CD4-positive, alpha-beta memory T cell (primary cell): ENCODE results near the gene CPXM1. TPM values are rescaled to one million over a fixed set of nuclear protein-coding genes. Genes with fewer than 3 reads are reported as not detected.

Experiments used
- CTCF ChIA-PET: fragments of 350-600 bp; sonication (Branson Sonifier 250); formaldehyde crosslinking; loops from one replicate; lab custom pipeline; 2021; ENCODE audit warnings: inconsistent platforms; ENCODE audit not compliant: partially characterized antibody; lab: Charles Lee
- POLR2A ChIA-PET: fragments of 350-600 bp; sonication (Branson Sonifier 250); formaldehyde crosslinking; loops from one replicate; lab custom pipeline; 2021; ENCODE audit not compliant: partially characterized antibody; lab: Charles Lee
- DNase-seq, 5 donors: peaks; one replicate each; pipeline versions ENCODE4 v3.0.0 to v3.0.0-alpha.2; 2020 to 2022; ENCODE audit warnings: mixed read lengths in 1 of 5
- H3K27ac ChIP-seq: one replicate; pipeline ENCODE4 v1.7.0; 2013; ENCODE audit warnings: low read depth, low read length
- H3K27me3 ChIP-seq: 2 replicates; pipeline ENCODE4 v1.7.0; 2013; ENCODE audit warnings: mild to moderate bottlenecking, low read length, moderate library complexity; ENCODE audit not compliant: insufficient read depth
- H3K36me3 ChIP-seq: 2 replicates; pipeline ENCODE4 v1.7.0; 2013; ENCODE audit warnings: mild to moderate bottlenecking, low read length, moderate library complexity; ENCODE audit not compliant: insufficient read depth
- H3K4me1 ChIP-seq: 2 replicates; pipeline ENCODE4 v1.7.0; 2013; ENCODE audit warnings: mild to moderate bottlenecking, low read length, moderate library complexity; ENCODE audit not compliant: insufficient read depth
- H3K4me3 ChIP-seq, 2 donors: one replicate each; pipeline ENCODE4 v1.7.0; 2013; ENCODE audit warnings: low read length in 2 of 2, mild to moderate bottlenecking in 1 of 2
- H3K9me3 ChIP-seq, 2 donors: one replicate each; pipeline ENCODE4 v1.7.0; 2013; ENCODE audit warnings: low read length in 2 of 2, control low read depth in 1 of 2; ENCODE audit not compliant: control insufficient read depth in 1 of 2
- H3K27ac Mint-ChIP-seq, 7 donors: one replicate each; pipeline ENCODE4 v1.8.0; 2020 to 2021; ENCODE audit warnings: mixed read lengths in 7 of 7, mild to moderate bottlenecking in 6 of 7, inconsistent platforms in 3 of 7, moderate library complexity in 3 of 7
- H3K27me3 Mint-ChIP-seq, 2 donors: one replicate each; pipeline ENCODE4 v1.8.0; 2020 to 2021; ENCODE audit warnings: mixed read lengths in 2 of 2
- H3K36me3 Mint-ChIP-seq, 2 donors: one replicate each; pipeline ENCODE4 v1.8.0; 2020 to 2021; ENCODE audit warnings: mixed read lengths in 2 of 2, inconsistent platforms in 1 of 2, mild to moderate bottlenecking in 1 of 2
- H3K4me1 Mint-ChIP-seq, 4 donors: one replicate each; pipeline ENCODE4 v1.8.0; 2020 to 2021; ENCODE audit warnings: mixed read lengths in 4 of 4, mild to moderate bottlenecking in 1 of 4
- H3K4me3 Mint-ChIP-seq, 8 donors: one replicate each; pipeline ENCODE4 v1.8.0; 2020 to 2021; ENCODE audit warnings: mixed read lengths in 8 of 8, mild to moderate bottlenecking in 7 of 8, moderate library complexity in 6 of 8, inconsistent platforms in 3 of 8
- H3K9me3 Mint-ChIP-seq, 8 donors: one replicate each; pipeline ENCODE4 v1.8.0; 2020 to 2021; ENCODE audit warnings: mixed read lengths in 8 of 8, mild to moderate bottlenecking in 5 of 8, inconsistent platforms in 3 of 8, moderate library complexity in 1 of 8
- intact Hi-C: fragments of 100-400 bp; cut with micrococcal nuclease; formaldehyde crosslinking; loops from one replicate; pipeline ENCODE4 v1.15.1; 2023
- polyA plus RNA-seq, 2 donors: library from polyadenylated mRNA; unstranded; fragments of 300-500 nt; fragmentation: Illumina TruSeq; gene quantifications; one replicate each; pipeline ENCODE4 v1.2.3, GENCODE V29; 2021
- total RNA-seq, 2 experiments: library from RNA; stranded (reverse); gene quantifications; one replicate each; pipeline ENCODE4 v1.2.3, GENCODE V29; 2021

The CPXM1 gene
- total and polyA plus RNA-seq, 4 experiments from 2014 or later, result not detected

- CTCF ChIA-PET, result no interaction called here
- no peaks in the 10 kb centered on the region for H3K9me3 Mint-ChIP-seq
- H3K36me3 ChIP-seq, result no peaks in the 10 kb centered on the region
- intact Hi-C loops, result no loop called here
- DNase-seq, result peak in 4 of 5 donors; percentile 19 to 36 (median 24)
- peaks cover 25% of the 10 kb centered on the region for H3K4me1 ChIP-seq
- no peak overlapping the region for H3K27ac ChIP-seq
- H3K9me3 ChIP-seq, result no peaks in the 10 kb centered on the region
- POLR2A ChIA-PET, result no interaction called here
- H3K27ac Mint-ChIP-seq, result peak overlapping the region; percentile 1 to 85 (median 39)
- peaks cover 3 to 18% of the 10 kb centered on the region in 2 donors for H3K27me3 Mint-ChIP-seq
- H3K36me3 Mint-ChIP-seq, result no peaks in the 10 kb centered on the region
- H3K27me3 ChIP-seq, result no peaks in the 10 kb centered on the region
- H3K4me1 Mint-ChIP-seq, result peaks cover 12 to 29% (median 22%) of the 10 kb centered on the region in 4 donors
- no peak overlapping the region for H3K4me3 ChIP-seq
- peak overlapping the region in 7 of 8 donors; percentile 23 to 85 (median 61) for H3K4me3 Mint-ChIP-seq
These were observed 25.3 kb upstream of the CPXM1 start for GRCh38 chr20:2825761-2826160.

- peak overlapping the region in 7 of 8 donors; percentile 31 to 81 (median 74) for H3K4me3 Mint-ChIP-seq
- Histone ChIP-seq H3K4me1 (peaks cover 25% of the 10 kb centered on the region), H3K27me3 (peaks cover 5% of the 10 kb centered on the region), H3K36me3 (no peaks in the 10 kb centered on the region), H3K27ac (no peak overlapping the region), H3K9me3 (no peaks in the 10 kb centered on the region), H3K4me3 (no peak overlapping the region)
- intact Hi-C loops, result no loop called here
- POLR2A ChIA-PET, result interaction anchor here (1.0 to 1.8 kb wide), 3 partner anchors 14 to 54 kb away, joined by 3 to 14 read pairs (median 5); partner anchors contain the start of genes PCED1A and VPS16
- no peaks in the 10 kb centered on the region for H3K36me3 Mint-ChIP-seq
- peak overlapping the region in 3 of 7 donors; percentile 51 to 61 (median 57) for H3K27ac Mint-ChIP-seq
- peak; percentile 66 to 78 (median 69) for DNase-seq
- no peaks in the 10 kb centered on the region for H3K9me3 Mint-ChIP-seq
- H3K27me3 Mint-ChIP-seq, result peaks cover 10 to 12% of the 10 kb centered on the region in 2 donors
- CTCF ChIA-PET, result interaction anchor here (0.5 to 1.6 kb wide), 3 partner anchors 34 to 477 kb away, joined by 3 read pairs; no protein-coding TSS in a partner anchor
- peaks cover 12 to 37% (median 26%) of the 10 kb centered on the region in 4 donors for H3K4me1 Mint-ChIP-seq
These were observed 21.6 kb upstream of the CPXM1 start for GRCh38 chr20:2822073-2822472.

- Mint-ChIP-seq H3K4me1 (peaks cover 12 to 28% (median 20%) of the 10 kb centered on the region in 4 donors), H3K27ac (peak overlapping the region in 3 of 7 donors; percentile 36 to 61 (median 57)), H3K4me3 (peak overlapping the region; percentile 54 to 81 (median 68)), H3K27me3 (peaks cover 10 to 11% of the 10 kb centered on the region in 2 donors), H3K36me3 (no peaks in the 10 kb centered on the region), H3K9me3 (no peaks in the 10 kb centered on the region)
- DNase-seq, result no peak
- Histone ChIP-seq H3K4me3 (peak overlapping the region in 1 of 2 donors; percentile 17), H3K27me3 (peaks cover 5% of the 10 kb centered on the region), H3K36me3 (no peaks in the 10 kb centered on the region), H3K4me1 (peaks cover 17% of the 10 kb centered on the region), H3K9me3 (no peaks in the 10 kb centered on the region), H3K27ac (no peak overlapping the region)
- POLR2A ChIA-PET, result interaction anchor here (1.0 to 1.8 kb wide), 3 partner anchors 15 to 53 kb away, joined by 3 to 14 read pairs (median 5); partner anchors contain the start of genes PCED1A and VPS16
- CTCF ChIA-PET, result interaction anchor here (0.5 to 1.6 kb wide), 4 partner anchors 12 to 476 kb away, joined by 3 read pairs; no protein-coding TSS in a partner anchor
- intact Hi-C loops, result no loop called here
These were observed 20.8 kb upstream of the CPXM1 start for GRCh38 chr20:2820896-2821869.

GRCh38 chr20:2820084-2820895 is 19.9 kb upstream of the CPXM1 start:
- H3K36me3 Mint-ChIP-seq, result no peaks in the 10 kb centered on the region
- ChIA-PET POLR2A (no interaction called here), CTCF (interaction anchor here (1.4 kb wide), 1 partner anchor 13 kb away, joined by 3 read pairs; no protein-coding TSS in a partner anchor)
- H3K4me3 ChIP-seq, result no peak overlapping the region
- no peaks in the 10 kb centered on the region for H3K36me3 ChIP-seq
- H3K9me3 ChIP-seq, result no peaks in the 10 kb centered on the region
- intact Hi-C loops, result no loop called here
- H3K9me3 Mint-ChIP-seq, result no peaks in the 10 kb centered on the region
- H3K4me3 Mint-ChIP-seq, result peak overlapping the region in 6 of 8 donors; percentile 4 to 50 (median 31)
- H3K4me1 ChIP-seq, result peaks cover 10% of the 10 kb centered on the region
- no peak overlapping the region for H3K27ac ChIP-seq
- H3K27ac Mint-ChIP-seq, result peak overlapping the region in 2 of 7 donors; percentile 43 to 57
- no peak for DNase-seq
- H3K27me3 Mint-ChIP-seq, result peaks cover 8 to 13% of the 10 kb centered on the region in 2 donors
- H3K4me1 Mint-ChIP-seq, result peaks cover 8 to 21% (median 14%) of the 10 kb centered on the region in 4 donors
- peaks cover 5% of the 10 kb centered on the region for H3K27me3 ChIP-seq

GRCh38 chr20:2817891-2818595 is 17.6 kb upstream of the CPXM1 start:
- Histone ChIP-seq H3K27ac (no peak overlapping the region), H3K36me3 (no peaks in the 10 kb centered on the region), H3K4me1 (peaks cover 10% of the 10 kb centered on the region), H3K27me3 (peaks cover 5% of the 10 kb centered on the region), H3K4me3 (no peak overlapping the region), H3K9me3 (no peaks in the 10 kb centered on the region)
- CTCF ChIA-PET, result no interaction called here
- Mint-ChIP-seq H3K4me3 (no peak overlapping the region), H3K4me1 (peaks cover 8 to 21% (median 14%) of the 10 kb centered on the region in 4 donors), H3K27ac (no peak overlapping the region), H3K9me3 (peaks cover 0 to 4% (median 0%) of the 10 kb centered on the region in 8 donors), H3K36me3 (peaks cover 0 to 3% of the 10 kb centered on the region in 2 donors), H3K27me3 (peaks cover 8 to 20% of the 10 kb centered on the region in 2 donors)
- DNase-seq, result no peak
- POLR2A ChIA-PET, result no interaction called here
- intact Hi-C loops, result no loop called here

GRCh38 chr20:2817341-2817726 is 16.9 kb upstream of the CPXM1 start:
- H3K36me3 ChIP-seq, result no peaks in the 10 kb centered on the region
- POLR2A ChIA-PET, result no interaction called here
- H3K4me1 Mint-ChIP-seq, result peaks cover 8 to 21% (median 14%) of the 10 kb centered on the region in 4 donors
- intact Hi-C loops, result no loop called here
- peaks cover 0 to 3% of the 10 kb centered on the region in 2 donors for H3K9me3 ChIP-seq
- DNase-seq, result no peak
- H3K36me3 Mint-ChIP-seq, result peaks cover 0 to 3% of the 10 kb centered on the region in 2 donors
- peaks cover 5% of the 10 kb centered on the region for H3K27me3 ChIP-seq
- CTCF ChIA-PET, result no interaction called here
- no peak overlapping the region for H3K27ac ChIP-seq
- no peak overlapping the region for H3K4me3 ChIP-seq
- H3K4me1 ChIP-seq, result peaks cover 9% of the 10 kb centered on the region
- H3K27ac Mint-ChIP-seq, result no peak overlapping the region
- peaks cover 0 to 8% (median 4%) of the 10 kb centered on the region in 8 donors for H3K9me3 Mint-ChIP-seq
- H3K27me3 Mint-ChIP-seq, result peaks cover 11 to 23% of the 10 kb centered on the region in 2 donors
- no peak overlapping the region for H3K4me3 Mint-ChIP-seq
